ENCODE results near the gene PIWIL4. TPM values are rescaled to one million over a fixed set of nuclear protein-coding genes. Genes with fewer than 3 reads are reported as not detected.
"Not testable (repeated sequence)": the region's sequence is repeated elsewhere in the genome, so short reads cannot be mapped to it uniquely, and the experiment has no call there.

Gene PIWIL4
- total RNA-seq, 4 donors from 2014 or later: 1.5 to 5.1 (median 3.5) TPM

DNA sequence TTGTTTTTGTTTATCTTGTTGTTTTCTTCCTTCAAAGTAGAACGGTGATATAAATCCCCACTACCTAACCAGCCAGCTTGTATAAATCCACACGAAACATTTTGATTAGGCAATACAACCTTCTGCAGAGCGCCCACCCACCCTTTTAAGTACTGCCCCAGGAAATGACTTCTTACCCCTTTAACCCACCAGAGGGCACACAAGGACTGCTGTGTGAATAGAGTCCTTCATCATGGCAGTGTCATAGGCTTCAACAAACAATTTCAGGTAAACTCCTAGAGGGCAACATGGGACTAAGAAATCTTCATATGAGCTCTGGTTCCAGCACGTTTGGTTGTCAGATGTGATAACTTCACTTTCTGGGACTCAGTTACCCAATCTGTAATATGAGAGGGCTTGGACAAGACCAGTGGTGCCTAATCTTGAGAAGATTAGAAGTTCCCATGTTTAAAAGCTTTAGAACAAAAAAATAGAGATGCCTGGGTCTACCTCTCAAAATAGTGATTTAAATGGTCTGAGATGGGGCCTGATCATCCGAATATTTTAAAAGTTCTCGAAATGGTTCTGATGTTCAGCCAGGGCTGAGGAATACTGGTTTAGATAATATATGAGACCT, 56.1 kb downstream of the PIWIL4 start:
- Histone ChIP-seq H3K4me1 (no peaks in the 10 kb centered on the region), H3K27me3 (no peaks in the 10 kb centered on the region), H3K9me3 (no peaks in the 10 kb centered on the region), H3K4me3 (replicated peaks in 1 of 3) (no peak overlapping the region), H3K36me3 (no peaks in the 10 kb centered on the region), H3K27ac (no peak overlapping the region)
- no peak for TF ChIP-seq POLR2A (IDR thresholded peaks at IDR 0.05)
- peak; percentile 26 to 90 (median 74) for TF ChIP-seq CTCF (IDR thresholded peaks at IDR 0.05)
- intact Hi-C loops (cut with DNase I): loop anchor here (5.0 to 10.0 kb wide), 2 partner anchors 122 to 274 kb away; no protein-coding TSS in a partner anchor
- DNase-seq: peak; percentile 47 to 57
- WGBS, 2 donors: 28 to 32% methylated on average over 6 of the region's 6 CpGs

DNA sequence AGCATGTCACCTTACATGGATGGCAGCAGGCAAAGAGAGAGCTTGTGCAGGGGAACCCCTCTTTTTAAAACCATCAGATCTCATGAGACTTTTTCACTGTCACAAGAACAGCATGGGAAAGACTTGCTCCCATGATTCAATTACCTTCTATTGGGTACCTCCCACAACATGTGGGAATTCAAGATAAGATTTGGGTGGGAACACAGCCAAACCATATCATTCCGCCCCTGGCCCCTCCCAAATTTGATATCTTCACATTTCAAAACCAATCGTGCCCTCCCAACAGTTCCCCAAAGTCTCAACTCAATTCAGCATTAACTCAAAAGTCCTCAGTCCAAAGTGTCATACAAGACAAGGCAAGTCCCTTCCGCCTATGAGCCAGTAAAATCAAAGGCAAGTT, 58.3 kb downstream of the PIWIL4 start:
- intact Hi-C loops (cut with DNase I): loop anchor here (10.0 kb wide), 1 partner anchor 119 kb away; no protein-coding TSS in a partner anchor
- H3K4me3 ChIP-seq (replicated peaks in 1 of 3); H3K4me1 ChIP-seq; H3K27me3 ChIP-seq; DNase-seq; H3K36me3 ChIP-seq; H3K9me3 ChIP-seq; H3K27ac ChIP-seq: not testable (repeated sequence)
- WGBS, 2 donors: 77 to 91% methylated on average over 3 of the region's 3 CpGs

DNA sequence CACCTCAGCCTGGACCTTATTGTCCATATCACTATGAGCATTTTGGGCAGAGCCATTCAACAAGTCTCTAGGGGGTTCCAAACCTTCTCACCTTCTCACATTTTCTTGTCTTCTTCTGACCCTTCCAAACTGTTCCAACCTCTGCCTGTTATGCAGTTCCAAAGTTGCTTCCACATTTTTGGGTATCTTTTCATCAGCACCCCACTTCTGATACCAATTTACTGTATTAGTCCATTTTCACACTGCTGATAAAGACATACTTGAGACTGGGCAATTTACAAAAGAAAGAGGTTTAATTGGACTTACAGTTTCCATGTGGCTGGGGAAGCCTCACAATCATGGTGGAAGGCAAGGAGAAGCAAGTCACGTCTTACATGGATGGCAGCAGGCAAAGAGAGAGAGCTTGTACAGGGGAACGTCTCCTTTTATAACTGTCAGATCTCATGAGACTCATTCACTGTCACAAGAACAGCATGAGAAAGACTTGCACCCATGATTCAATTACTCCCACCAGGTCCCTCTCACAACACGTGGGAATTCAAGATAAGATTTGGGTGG, 59.9 kb downstream of the PIWIL4 start:
- H3K36me3 ChIP-seq; H3K27me3 ChIP-seq; H3K4me1 ChIP-seq; H3K4me3 ChIP-seq (replicated peaks in 1 of 3); H3K9me3 ChIP-seq; DNase-seq; H3K27ac ChIP-seq: not testable (repeated sequence)
- intact Hi-C loops (cut with DNase I): loop anchor here (10.0 kb wide), 1 partner anchor 118 kb away; no protein-coding TSS in a partner anchor
- WGBS, 2 donors: 91 to 98% methylated on average over 3 of the region's 3 CpGs

GRCh38 chr11:94629741-94630140, 62.6 kb downstream of the PIWIL4 start:
- Histone ChIP-seq H3K36me3 (no peaks in the 10 kb centered on the region), H3K9me3 (no peaks in the 10 kb centered on the region), H3K4me3 (replicated peaks in 1 of 3) (no peak overlapping the region), H3K27me3 (no peaks in the 10 kb centered on the region), H3K27ac (no peak overlapping the region), H3K4me1 (no peaks in the 10 kb centered on the region)
- TF ChIP-seq CTCF (IDR thresholded peaks at IDR 0.05) (no peak), POLR2A (IDR thresholded peaks at IDR 0.05) (no peak)
- no peak for DNase-seq
- intact Hi-C loops (cut with DNase I): loop anchor here (10.0 kb wide), 1 partner anchor 115 kb away; no protein-coding TSS in a partner anchor
- WGBS, 2 donors: 79 to 82% methylated on average over 1 of the region's 1 CpG

GRCh38 chr11:94630221-94630620, 63.1 kb downstream of the PIWIL4 start:
- no peak for DNase-seq
- Histone ChIP-seq H3K36me3 (no peaks in the 10 kb centered on the region), H3K4me3 (replicated peaks in 1 of 3) (no peak overlapping the region), H3K27me3 (no peaks in the 10 kb centered on the region), H3K4me1 (no peaks in the 10 kb centered on the region), H3K9me3 (no peaks in the 10 kb centered on the region), H3K27ac (no peak overlapping the region)
- no peak for TF ChIP-seq POLR2A (IDR thresholded peaks at IDR 0.05)
- TF ChIP-seq CTCF (IDR thresholded peaks at IDR 0.05): no peak
- WGBS, 2 donors: 46 to 55% methylated on average over 3 of the region's 3 CpGs
- intact Hi-C loops (cut with DNase I): no loop called here

- Histone ChIP-seq H3K9me3 (no peaks in the 10 kb centered on the region), H3K27me3 (no peaks in the 10 kb centered on the region), H3K4me3 (replicated peaks in 1 of 3) (no peak overlapping the region), H3K36me3 (no peaks in the 10 kb centered on the region), H3K4me1 (no peaks in the 10 kb centered on the region), H3K27ac (no peak overlapping the region)
- no peak for DNase-seq
- 90 to 91% methylated on average over 2 of the region's 2 CpGs for WGBS, 2 donors
- TF ChIP-seq CTCF (IDR thresholded peaks at IDR 0.05) (no peak), POLR2A (IDR thresholded peaks at IDR 0.05) (no peak)
- intact Hi-C loops (cut with DNase I): no loop called here
Measured at GRCh38 chr11:94632356-94632755, 65.2 kb downstream of the PIWIL4 start.
